Panc1 (cell line): ENCODE results near the gene CHST4. TPM values are rescaled to one million over a fixed set of nuclear protein-coding genes. Genes with fewer than 3 reads are reported as not detected.
"Not testable (repeated sequence)": the region's sequence is repeated elsewhere in the genome, so short reads cannot be mapped to it uniquely, and the experiment has no call there.

Experiments
- ATAC-seq: fragments of 200-7000 bp; cut with Tn5 transposase; 2 replicates; pipeline ENCODE4 v1.9.1; 2020; ENCODE audit warnings: mild to moderate bottlenecking, moderate library complexity
- BruUV-seq: library from RNA; stranded (reverse); fragments of 400-500 nt; replicated peaks from 2 replicates; lab custom pipeline; 2021; lab: Mats Ljungman, UMichigan
- CTCF ChIA-PET: fragments of 300-600 bp; sonication (Branson Sonifier 250); formaldehyde crosslinking; loops from one replicate; lab custom pipeline; 2022; ENCODE audit warnings: antibody characterized with exemption; lab: Charles Lee
- POLR2A ChIA-PET: fragments of 300-600 bp; sonication (Branson Sonifier 250); formaldehyde crosslinking; loops from one replicate; lab custom pipeline; 2022; ENCODE audit warnings: antibody characterized with exemption; lab: Charles Lee
- DNase-seq: peaks from one replicate; pipeline ENCODE4 v3.0.0-alpha.2; 2010; ENCODE audit warnings: low read depth, low spot score
- H3K27ac ChIP-seq: 2 replicates; pipeline ENCODE4 v1.5.1; 2011; ENCODE audit warnings: mild to moderate bottlenecking, low read length, inconsistent platforms
- H3K27me3 ChIP-seq: fragments of 200-500 bp; sonication (Bioruptor generic); 2 replicates; pipeline ENCODE4 v1.6.0; 2014; ENCODE audit warnings: low read length, inconsistent platforms; ENCODE audit not compliant: control insufficient read depth, insufficient read depth
- H3K36me3 ChIP-seq: fragments of 200-500 bp; sonication (Bioruptor generic); 2 replicates; pipeline ENCODE4 v1.5.1; 2014; ENCODE audit warnings: inconsistent platforms, mild to moderate bottlenecking, low read length, moderate library complexity; ENCODE audit not compliant: control insufficient read depth, insufficient read depth
- H3K4me1 ChIP-seq: 2 replicates; pipeline ENCODE4 v1.5.1; 2011; ENCODE audit warnings: inconsistent platforms, mild to moderate bottlenecking, low read length, moderate library complexity; ENCODE audit not compliant: control insufficient read depth, insufficient read depth
- H3K4me3 ChIP-seq, 2 experiments: 2 replicates each; pipeline ENCODE4 v1.5.1; 2011 to 2012; ENCODE audit warnings: low read depth in 2 of 2, low read length in 2 of 2, mild to moderate bottlenecking in 2 of 2, inconsistent platforms in 1 of 2, moderate library complexity in 1 of 2
- H3K9me3 ChIP-seq: fragments of 200-500 bp; sonication (Bioruptor generic); 2 replicates; pipeline ENCODE4 v1.5.1; 2014; ENCODE audit warnings: low read depth, mild to moderate bottlenecking, inconsistent platforms, low read length, moderate library complexity; ENCODE audit not compliant: control insufficient read depth, insufficient read depth
- CTCF ChIP-seq: fragments of 450-650 bp; IDR thresholded peaks from 2 replicates; pipeline ENCODE4 v1.5.1; 2017; ENCODE audit warnings: mild to moderate bottlenecking
- POLR2AphosphoS5 ChIP-seq: IDR thresholded peaks from 2 replicates; pipeline ENCODE4 v1.6.1; 2012; ENCODE audit warnings: mild to moderate bottlenecking, low read depth, low read length, moderate library complexity
- REST ChIP-seq, 2 experiments: IDR thresholded peaks; 2 replicates each; pipeline ENCODE4 v1.6.1; 2011 to 2012; ENCODE audit warnings: low read depth in 2 of 2, control low read depth in 1 of 2, low read length in 1 of 2, mild to moderate bottlenecking in 1 of 2, moderate library complexity in 1 of 2; ENCODE audit not compliant: insufficient read depth in 1 of 2
- SIN3A ChIP-seq: IDR thresholded peaks from 2 replicates; pipeline ENCODE4 v1.6.1; 2012; ENCODE audit warnings: low read depth, mild to moderate bottlenecking, low read length, moderate library complexity, borderline replicate concordance; ENCODE audit not compliant: insufficient read depth
- TCF7L2 ChIP-seq: IDR thresholded peaks from 2 replicates; pipeline ENCODE4 v1.6.1; 2011; ENCODE audit warnings: mild to moderate bottlenecking, low read depth, low read length, inconsistent platforms
- in situ Hi-C: cut with HindIII; loops from 2 replicates; pipeline ENCODE4 v1.10.0; 2016; ENCODE audit warnings: low sequenced_read_pairs, low pct_unique_long_range_greater_than_20kb
- intact Hi-C: fragments of 100-400 bp; cut with micrococcal nuclease; formaldehyde crosslinking; loops from one replicate; pipeline ENCODE4 v1.10.0; 2022; ENCODE audit not compliant: unreplicated experiment
- total RNA-seq: library from RNA; stranded (reverse); gene quantifications from one replicate; pipeline ENCODE4 v1.2.1, GENCODE V29; 2021; ENCODE audit not compliant: unreplicated experiment

Gene CHST4
- total RNA-seq, 1 experiment from 2014 or later, result 1.1 TPM

GRCh38 chr16:71576971-71577370 is 50.7 kb downstream of the CHST4 start, which contains the start of gene TAT:
Gene TAT, minus strand, starts transcription at chr16:71577092. Its CDS starts 677 bp downstream, at chr16:71576415.
- H3K27me3 ChIP-seq, result no peaks in the 10 kb centered on the region; the same call in 1 of the 2 replicates
- in situ Hi-C loops, result no loop called here
- no peaks in the 10 kb centered on the region for H3K36me3 ChIP-seq
- intact Hi-C loops, result no loop called here
- H3K9me3 ChIP-seq, result no peaks in the 10 kb centered on the region
- CTCF ChIA-PET, result interaction anchor here (1.1 kb wide), 1 partner anchor 34 kb away, joined by 4 read pairs; no protein-coding TSS in a partner anchor
- no peak for TF ChIP-seq POLR2AphosphoS5
- no peak within 1 kb of the TSS for H3K27ac ChIP-seq
- H3K4me1 ChIP-seq, result no peaks in the 10 kb centered on the region
- POLR2A ChIA-PET, result interaction anchor here (0.6 kb wide), 1 partner anchor 325 kb away, joined by 4 read pairs; no protein-coding TSS in a partner anchor
- no peak within 1 kb of the TSS for H3K4me3 ChIP-seq
- DNase-seq (no peak), ATAC-seq (no peak)
- no TSS peak for BruUV-seq

GRCh38 chr16:71582553-71582848 is 56.3 kb downstream of the CHST4 start:
- BruUV-seq, DNase-seq, CTCF ChIA-PET, ATAC-seq, H3K27ac ChIP-seq, intact Hi-C loops, POLR2A ChIA-PET, in situ Hi-C loops, H3K27me3 ChIP-seq, H3K4me3 ChIP-seq, H3K9me3 ChIP-seq, H3K36me3 ChIP-seq, H3K4me1 ChIP-seq: not testable (repeated sequence)

DNA sequence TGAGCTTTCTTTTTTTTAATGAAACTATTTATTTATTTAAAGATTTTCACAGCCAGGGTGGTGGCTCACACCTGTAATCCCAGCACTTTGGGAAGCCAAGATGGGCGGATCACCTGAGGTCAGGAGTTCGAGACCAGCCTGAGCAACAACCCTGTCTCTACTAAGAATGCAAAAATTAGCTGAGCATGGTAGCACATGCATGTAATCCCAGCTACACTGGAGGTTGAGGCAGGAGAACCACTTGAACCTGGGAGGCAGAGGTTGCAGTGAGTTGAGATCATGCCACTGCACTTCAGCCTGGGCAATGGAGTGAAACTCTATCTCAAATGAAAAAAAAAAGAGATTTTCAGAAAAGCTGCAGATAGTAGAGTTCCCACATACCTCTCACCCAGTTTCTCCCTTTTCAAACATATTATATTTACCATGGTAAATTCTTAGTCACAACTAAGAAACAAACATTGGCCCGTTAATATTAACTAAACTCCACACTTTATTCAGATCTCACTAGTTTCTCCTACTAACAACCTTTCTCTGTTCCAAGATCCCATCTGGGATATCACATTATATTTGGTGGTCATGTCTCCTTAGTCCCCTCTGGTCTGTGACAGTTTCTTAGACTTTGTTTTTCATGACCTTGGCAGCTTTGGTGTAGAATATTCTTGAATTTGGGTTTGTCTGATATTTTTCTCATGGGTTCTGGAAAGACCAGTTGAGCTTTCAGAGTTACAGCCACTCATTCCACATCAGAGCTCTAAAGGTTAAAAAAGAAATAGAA is 58.5 kb downstream of the CHST4 start:
- intact Hi-C loops, result no loop called here
- no TSS peak for BruUV-seq

More for the DNA sequence above, 58.5 kb downstream of the CHST4 start:
- TF ChIP-seq REST (IDR thresholded peaks at IDR 0.05; ENCODE audit: insufficient read depth in 1 of 2, low read depth in 2 of 2, low read length in 1 of 2), result no peak
- no peak for TF ChIP-seq POLR2AphosphoS5
- no peak for TF ChIP-seq SIN3A
- no peak for TF ChIP-seq TCF7L2
- TF ChIP-seq CTCF, result no peak
- no peaks in the 10 kb centered on the region for H3K36me3 ChIP-seq
- H3K27ac ChIP-seq, result no peak overlapping the region
- H3K27me3 ChIP-seq, result no peaks in the 10 kb centered on the region; the same call in 1 of the 2 replicates
- DNase-seq (no peak), ATAC-seq (no peak)
- ChIA-PET CTCF (no interaction called here), POLR2A (no interaction called here)
- H3K4me3 ChIP-seq, result no peak overlapping the region
- H3K9me3 ChIP-seq, result no peaks in the 10 kb centered on the region
- in situ Hi-C loops, result no loop called here
- no peaks in the 10 kb centered on the region for H3K4me1 ChIP-seq
